CD4-positive, alpha-beta T cell treated with Interleukin-6 for 4 hours (primary cell): ENCODE results near the gene PRDM12.
"Not testable (repeated sequence)": the region's sequence is repeated elsewhere in the genome, so short reads cannot be mapped to it uniquely, and the experiment has no call there.

Experiments
- DNase-seq: peaks from one replicate; pipeline ENCODE4 v3.0.0-alpha.2; 2020; ENCODE audit warnings: mixed read lengths

Gene PRDM12

GRCh38 chr9:130665431-130666392, 1.3 kb downstream of the PRDM12 start:
- DNase-seq, result no peak

GRCh38 chr9:130666393-130667119, 2.2 kb downstream of the PRDM12 start:
- DNase-seq, result no peak

GRCh38 chr9:130667120-130667435, 2.7 kb downstream of the PRDM12 start:
- no peak for DNase-seq

- DNase-seq, result no peak
These were observed 3.8 kb downstream of the PRDM12 start for GRCh38 chr9:130668196-130668595.

- DNase-seq, result no peak
These were observed 4.3 kb downstream of the PRDM12 start for GRCh38 chr9:130668659-130669058.

GRCh38 chr9:130669965-130670364, 5.6 kb downstream of the PRDM12 start:
- DNase-seq, result no peak

- no peak for DNase-seq
These were observed 6.2 kb downstream of the PRDM12 start for GRCh38 chr9:130670644-130671043.

- DNase-seq, result no peak
These were observed 8.1 kb downstream of the PRDM12 start for GRCh38 chr9:130672466-130672865.

GRCh38 chr9:130672933-130673615, 8.7 kb downstream of the PRDM12 start:
- DNase-seq, result no peak

GRCh38 chr9:130675396-130675795, 11.0 kb downstream of the PRDM12 start:
- no peak for DNase-seq

- no peak for DNase-seq
These were observed 12.9 kb downstream of the PRDM12 start for GRCh38 chr9:130677252-130677651.

- peak; percentile 72 for DNase-seq
These were observed 16.7 kb downstream of the PRDM12 start for GRCh38 chr9:130680836-130681768.

GRCh38 chr9:130681769-130682420, 17.5 kb downstream of the PRDM12 start:
- DNase-seq, result no peak

- peak; percentile 72 for DNase-seq
These were observed 18.2 kb downstream of the PRDM12 start for GRCh38 chr9:130682421-130683121.

- DNase-seq, result no peak
These were observed 20.7 kb downstream of the PRDM12 start for GRCh38 chr9:130685104-130685503.

- not testable (repeated sequence) for DNase-seq
These were observed 21.6 kb downstream of the PRDM12 start for GRCh38 chr9:130685945-130686344.

- no peak for DNase-seq
These were observed 23.2 kb downstream of the PRDM12 start for GRCh38 chr9:130687615-130688014.

- DNase-seq, result no peak
These were observed 23.7 kb downstream of the PRDM12 start for GRCh38 chr9:130688072-130688471.

- no peak for DNase-seq
These were observed 25.2 kb downstream of the PRDM12 start for GRCh38 chr9:130689572-130689936.

GRCh38 chr9:130689937-130690700, 25.7 kb downstream of the PRDM12 start:
- no peak for DNase-seq
